Subcutaneous adipose tissue (tissue), 4 donors: ENCODE measurements around the gene CCDC80. TPM values are rescaled to one million over a fixed set of nuclear protein-coding genes. Genes with fewer than 3 reads are reported as not detected.

Experiments used
- total RNA-seq, 4 donors: library from RNA; depleted of rRNA; stranded (reverse); fragments of >200 nt; gene quantifications; one replicate each; pipeline ENCODE4 v1.1.0, GENCODE V29; 2016
- TF ChIP-seq, protein P1 (sequence below): fragments of 450-650 bp; IDR thresholded peaks from one replicate; pipeline ENCODE4 v1.5.1; 2016; ENCODE audit warnings: low read depth, mild to moderate bottlenecking, control low read depth, antibody characterized with exemption, moderate library complexity

The CCDC80 gene
- total RNA-seq, 4 donors from 2014 or later, result 50.3 to 260 (median 122) TPM

DNA sequence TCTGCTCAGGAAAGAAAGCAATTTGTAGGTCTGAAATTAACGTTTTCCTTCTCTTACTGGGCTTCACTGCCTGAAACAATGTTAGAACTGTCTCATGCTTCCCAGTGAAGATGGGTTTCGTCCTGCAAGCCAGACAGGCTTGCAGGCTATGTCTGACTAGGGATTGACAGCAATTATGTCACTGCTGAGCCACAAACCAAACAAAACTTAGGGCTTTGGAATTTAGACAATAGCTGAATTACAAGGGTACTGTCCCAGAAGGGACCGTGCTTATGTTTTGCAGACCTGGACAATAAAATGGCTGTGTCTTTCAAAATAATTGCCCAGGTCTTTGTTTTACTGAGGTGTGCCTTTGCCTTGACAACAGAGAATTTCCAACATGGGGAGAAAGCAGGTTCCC, 46.3 kb upstream of the CCDC80 start:
- TF ChIP-seq, protein P1, sequence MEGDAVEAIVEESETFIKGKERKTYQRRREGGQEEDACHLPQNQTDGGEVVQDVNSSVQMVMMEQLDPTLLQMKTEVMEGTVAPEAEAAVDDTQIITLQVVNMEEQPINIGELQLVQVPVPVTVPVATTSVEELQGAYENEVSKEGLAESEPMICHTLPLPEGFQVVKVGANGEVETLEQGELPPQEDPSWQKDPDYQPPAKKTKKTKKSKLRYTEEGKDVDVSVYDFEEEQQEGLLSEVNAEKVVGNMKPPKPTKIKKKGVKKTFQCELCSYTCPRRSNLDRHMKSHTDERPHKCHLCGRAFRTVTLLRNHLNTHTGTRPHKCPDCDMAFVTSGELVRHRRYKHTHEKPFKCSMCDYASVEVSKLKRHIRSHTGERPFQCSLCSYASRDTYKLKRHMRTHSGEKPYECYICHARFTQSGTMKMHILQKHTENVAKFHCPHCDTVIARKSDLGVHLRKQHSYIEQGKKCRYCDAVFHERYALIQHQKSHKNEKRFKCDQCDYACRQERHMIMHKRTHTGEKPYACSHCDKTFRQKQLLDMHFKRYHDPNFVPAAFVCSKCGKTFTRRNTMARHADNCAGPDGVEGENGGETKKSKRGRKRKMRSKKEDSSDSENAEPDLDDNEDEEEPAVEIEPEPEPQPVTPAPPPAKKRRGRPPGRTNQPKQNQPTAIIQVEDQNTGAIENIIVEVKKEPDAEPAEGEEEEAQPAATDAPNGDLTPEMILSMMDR, result no peak

- TF ChIP-seq, protein P1, result no peak
Measured at GRCh38 chr3:112685956-112686799, 45.2 kb upstream of the CCDC80 start.

DNA sequence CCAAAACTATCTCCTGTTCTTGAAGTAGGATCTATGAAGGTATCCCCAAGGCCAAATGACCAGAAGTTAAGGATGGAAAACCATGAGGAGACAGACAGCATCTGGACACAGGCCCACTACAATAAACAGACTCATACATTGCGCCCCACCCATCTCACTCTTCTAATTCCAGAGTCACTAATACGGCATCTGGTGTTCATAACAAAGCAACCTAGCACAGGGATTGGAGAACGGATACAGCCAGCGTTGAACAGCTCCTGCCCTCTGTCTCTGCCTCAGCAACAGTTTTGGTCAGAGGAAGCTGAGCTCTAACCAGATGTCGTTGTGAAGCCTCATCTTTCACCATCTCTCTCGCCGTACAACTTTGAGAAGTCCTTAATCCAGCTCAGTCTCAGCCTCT, 44.5 kb upstream of the CCDC80 start:
- TF ChIP-seq, protein P1, result no peak

DNA sequence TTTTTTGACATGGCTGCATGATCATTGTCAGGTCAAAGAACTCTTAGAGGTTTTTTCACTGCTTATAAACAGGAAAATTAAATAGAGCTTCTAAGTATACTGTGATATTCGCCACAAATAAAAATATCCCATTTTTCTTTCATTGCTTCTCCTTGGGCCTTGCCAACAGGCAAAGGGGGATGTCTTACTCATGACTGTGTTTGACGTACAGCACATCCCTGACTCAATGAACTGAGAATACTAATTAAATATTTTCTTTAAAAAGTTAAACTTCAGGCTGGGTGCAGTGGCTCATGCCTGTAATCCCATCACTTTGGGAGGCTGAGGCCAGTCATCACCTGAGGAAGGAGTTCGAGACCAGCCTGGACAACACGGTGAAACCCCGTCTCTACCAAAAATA, 41.4 kb upstream of the CCDC80 start:
- TF ChIP-seq, protein P1, result no peak

DNA sequence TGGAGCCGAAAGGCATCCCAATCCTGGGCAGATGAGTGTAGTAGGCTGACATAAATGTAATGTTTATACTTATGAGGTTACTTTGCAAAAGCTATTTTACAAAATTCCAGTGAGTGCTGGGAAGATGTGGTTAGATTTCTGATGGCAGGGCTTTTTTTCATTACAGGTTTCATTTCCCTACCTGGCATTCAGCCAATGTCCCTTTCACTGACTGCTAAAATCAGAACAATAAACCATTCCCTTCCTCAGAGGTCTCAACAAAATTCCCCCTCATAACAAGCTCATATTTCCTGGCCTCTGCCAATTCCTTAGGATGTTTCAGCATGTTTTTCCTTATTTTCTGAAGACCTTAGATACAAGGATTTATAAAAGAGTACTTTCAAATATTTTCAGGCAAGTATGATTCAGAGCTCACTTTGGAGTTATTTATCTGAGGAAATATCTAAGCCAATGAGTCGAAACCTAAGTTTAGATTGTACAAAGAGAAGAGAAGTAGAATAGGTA, 40.9 kb upstream of the CCDC80 start:
- TF ChIP-seq, protein P1, result no peak

GRCh38 chr3:112676659-112677234, 35.8 kb upstream of the CCDC80 start:
- TF ChIP-seq, protein P1, result no peak

- TF ChIP-seq, protein P1, result no peak
Measured at GRCh38 chr3:112675943-112676535, 35.1 kb upstream of the CCDC80 start.
